Peyer's patch (tissue), 4 donors: ENCODE data around the gene CEP95. TPM values are rescaled to one million over a fixed set of nuclear protein-coding genes. Genes with fewer than 3 reads are reported as not detected.
"Not testable (repeated sequence)": the region's sequence is repeated elsewhere in the genome, so short reads cannot be mapped to it uniquely, and the experiment has no call there.

Experiments
- DNase-seq, 3 donors: peaks; one replicate each; pipeline ENCODE4 v3.0.0-alpha.2; 2017 to 2019
- H3K27ac ChIP-seq, 4 donors: fragments of 200-600 bp; sonication (generic); one replicate each; pipeline ENCODE4 v1.5.1; 2016 to 2019
- H3K27me3 ChIP-seq, 2 donors: fragments of 200-600 bp; sonication (generic); one replicate each; pipeline ENCODE4 v1.5.1; 2019
- H3K36me3 ChIP-seq, 3 donors: fragments of 200-600 bp; sonication (generic); one replicate each; pipeline ENCODE4 v1.5.1; 2016 to 2019
- H3K4me1 ChIP-seq, 4 donors: fragments of 200-600 bp; sonication (generic); one replicate each; pipeline ENCODE4 v1.5.1; 2016 to 2019
- H3K4me3 ChIP-seq, 4 donors: fragments of 200-600 bp; sonication (generic); 1 replicate in 3 of 4; 2 replicates in 1 of 4; pipeline ENCODE4 v1.5.1; 2016 to 2019; ENCODE audit warnings: mild to moderate bottlenecking in 1 of 4
- H3K9me3 ChIP-seq, 4 donors: fragments of 200-600 bp; sonication (generic); one replicate each; pipeline ENCODE4 v1.5.1; 2016 to 2019; ENCODE audit warnings: mild to moderate bottlenecking in 1 of 4
- CTCF ChIP-seq, 6 experiments: fragments of 450-650 bp in 4 of 6; fragments of 200-600 bp in 2 of 6; sonication (generic) in 1 of 6; IDR thresholded peaks; one replicate each; pipeline ENCODE4 v1.5.1; 2017 to 2019; ENCODE audit warnings: antibody characterized with exemption in 6 of 6, mild to moderate bottlenecking in 3 of 6, moderate library complexity in 1 of 6
- POLR2A ChIP-seq, 2 donors: fragments of 450-650 bp; IDR thresholded peaks; one replicate each; pipeline ENCODE4 v1.5.1; 2017; ENCODE audit warnings: antibody characterized with exemption in 2 of 2, mild to moderate bottlenecking in 2 of 2, moderate library complexity in 2 of 2
- total RNA-seq, 4 donors: library from RNA; depleted of rRNA; stranded (reverse); fragments of >200 nt; gene quantifications; one replicate each; pipeline ENCODE4 v1.1.0, GENCODE V29; 2016

CEP95 gene
- total RNA-seq, 4 donors from 2014 or later: 51.1 to 187 (median 79.4) TPM

DNA sequence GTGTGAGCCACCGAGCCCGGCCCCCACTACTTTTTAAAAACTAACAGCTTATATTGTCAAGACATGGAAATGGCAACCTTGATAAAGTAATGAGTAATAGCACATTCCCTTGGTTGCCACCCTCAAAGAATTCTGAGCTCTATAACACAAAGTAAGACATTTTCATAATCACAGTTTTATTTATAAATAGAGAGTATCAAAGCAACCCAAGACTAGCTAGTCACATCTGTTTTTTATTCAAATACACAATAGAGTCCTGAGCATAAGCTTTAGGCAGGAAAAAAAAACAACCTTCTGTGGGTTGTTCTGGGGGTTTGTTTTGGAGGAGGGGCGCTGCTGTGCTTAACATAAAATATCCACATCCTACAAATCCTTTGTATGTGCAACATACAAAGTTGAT lies 68.7 kb downstream of the CEP95 start:
- DNase-seq: no peak
- TF ChIP-seq POLR2A (IDR thresholded peaks at IDR 0.05) (no peak), CTCF (IDR thresholded peaks at IDR 0.05) (no peak)
- Histone ChIP-seq H3K4me1 (no peaks in the 10 kb centered on the region), H3K27ac (no peak overlapping the region), H3K4me3 (no peak overlapping the region), H3K36me3 (peaks cover 0 to 64% (median 0%) of the 10 kb centered on the region in 3 donors), H3K9me3 (no peaks in the 10 kb centered on the region), H3K27me3 (no peaks in the 10 kb centered on the region)

GRCh38 chr17:64577025-64577424 lies 70.2 kb downstream of the CEP95 start:
- DNase-seq, H3K27me3 ChIP-seq, H3K4me1 ChIP-seq, H3K9me3 ChIP-seq, H3K27ac ChIP-seq, H3K4me3 ChIP-seq: not testable (repeated sequence)
- H3K36me3 ChIP-seq: peaks cover 0 to 64% (median 0%) of the 10 kb centered on the region in 3 donors

DNA sequence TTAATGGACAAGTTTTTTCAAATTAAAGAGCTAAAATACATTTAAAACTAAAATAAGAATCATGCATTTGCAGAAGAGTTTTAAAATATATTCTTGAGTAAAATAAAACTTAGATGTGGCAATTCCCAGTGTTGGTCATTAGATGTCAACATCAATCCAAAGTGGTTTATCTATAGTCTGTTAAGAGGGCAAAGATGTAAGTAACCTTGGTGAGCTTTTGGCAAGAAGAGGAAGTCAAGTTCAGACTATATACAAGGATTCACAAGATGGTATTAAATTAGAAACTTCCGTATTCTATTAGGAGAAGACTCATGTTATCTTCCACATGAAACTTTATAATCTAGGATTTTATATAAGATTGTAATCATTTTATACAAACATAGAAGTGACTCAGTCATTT lies 73.1 kb downstream of the CEP95 start:
- Histone ChIP-seq H3K27ac (no peak overlapping the region), H3K4me1 (no peaks in the 10 kb centered on the region), H3K27me3 (no peaks in the 10 kb centered on the region), H3K4me3 (no peak overlapping the region), H3K9me3 (no peaks in the 10 kb centered on the region), H3K36me3 (peaks cover 0 to 84% (median 0%) of the 10 kb centered on the region in 3 donors)
- DNase-seq: no peak
- TF ChIP-seq POLR2A (IDR thresholded peaks at IDR 0.05) (no peak), CTCF (IDR thresholded peaks at IDR 0.05) (no peak)

GRCh38 chr17:64580384-64581315 lies 73.9 kb downstream of the CEP95 start:
- Histone ChIP-seq H3K9me3 (no peaks in the 10 kb centered on the region), H3K4me1 (no peaks in the 10 kb centered on the region), H3K27me3 (no peaks in the 10 kb centered on the region), H3K4me3 (no peak overlapping the region), H3K27ac (no peak overlapping the region), H3K36me3 (peaks cover 0 to 78% (median 0%) of the 10 kb centered on the region in 3 donors)
- DNase-seq: no peak
- TF ChIP-seq POLR2A (IDR thresholded peaks at IDR 0.05) (no peak), CTCF (IDR thresholded peaks at IDR 0.05) (no peak)

DNA sequence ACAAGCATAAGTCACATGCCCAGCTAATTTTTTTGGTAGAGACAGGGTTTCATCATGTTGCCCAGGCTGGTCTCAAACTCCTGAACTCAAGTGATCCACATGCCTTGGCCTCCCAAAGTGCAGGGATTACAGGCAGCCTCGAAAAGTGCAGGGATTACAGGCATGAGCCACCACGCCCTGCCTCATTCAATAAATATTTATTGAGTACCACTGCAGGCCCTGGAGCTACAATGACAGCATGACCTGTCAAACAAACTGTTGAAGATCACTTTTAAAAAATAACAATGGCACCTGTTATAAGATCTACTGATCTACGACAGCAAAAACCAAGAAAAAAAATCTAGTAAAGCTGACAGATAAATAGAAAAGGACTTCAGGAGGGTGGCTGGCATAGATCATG lies 76.3 kb downstream of the CEP95 start:
- DNase-seq: no peak
- H3K9me3 ChIP-seq: no peaks in the 10 kb centered on the region
- H3K27me3 ChIP-seq: no peaks in the 10 kb centered on the region
- no peak for TF ChIP-seq CTCF (IDR thresholded peaks at IDR 0.05)
- TF ChIP-seq POLR2A (IDR thresholded peaks at IDR 0.05): no peak
- H3K4me1 ChIP-seq: no peaks in the 10 kb centered on the region
- peaks cover 0 to 66% (median 0%) of the 10 kb centered on the region in 3 donors for H3K36me3 ChIP-seq
- H3K4me3 ChIP-seq: no peak overlapping the region
- H3K27ac ChIP-seq: no peak overlapping the region

DNA sequence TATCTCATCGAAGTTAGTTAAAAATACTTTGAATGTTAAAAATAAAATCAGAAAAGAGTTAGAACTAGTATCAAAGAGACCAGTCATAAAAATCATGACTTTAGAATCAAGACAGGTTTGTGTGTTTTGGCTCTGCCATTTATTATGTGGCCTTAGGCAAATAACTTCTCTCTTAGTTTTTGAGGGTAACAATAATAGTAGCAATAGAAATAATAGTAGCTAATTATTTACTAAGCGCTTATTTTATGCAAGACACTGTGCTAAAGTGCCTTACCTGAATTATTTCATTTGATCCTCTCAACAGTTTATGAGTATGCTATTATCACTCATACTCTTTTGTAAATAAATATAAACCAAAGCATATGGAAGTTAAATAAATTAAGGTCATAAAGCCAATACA lies 78.4 kb downstream of the CEP95 start:
- TF ChIP-seq CTCF (IDR thresholded peaks at IDR 0.05) (no peak), POLR2A (IDR thresholded peaks at IDR 0.05) (no peak)
- Histone ChIP-seq H3K9me3 (no peaks in the 10 kb centered on the region), H3K4me1 (no peaks in the 10 kb centered on the region), H3K27me3 (no peaks in the 10 kb centered on the region), H3K36me3 (peaks cover 0 to 60% (median 0%) of the 10 kb centered on the region in 3 donors), H3K27ac (no peak overlapping the region), H3K4me3 (no peak overlapping the region)
- DNase-seq: no peak
